ENCODE data around the gene ZNF516.
A peak's percentile ranks its signal among the peaks of the same experiment; 100 is the strongest.

The ZNF516 gene

DNA sequence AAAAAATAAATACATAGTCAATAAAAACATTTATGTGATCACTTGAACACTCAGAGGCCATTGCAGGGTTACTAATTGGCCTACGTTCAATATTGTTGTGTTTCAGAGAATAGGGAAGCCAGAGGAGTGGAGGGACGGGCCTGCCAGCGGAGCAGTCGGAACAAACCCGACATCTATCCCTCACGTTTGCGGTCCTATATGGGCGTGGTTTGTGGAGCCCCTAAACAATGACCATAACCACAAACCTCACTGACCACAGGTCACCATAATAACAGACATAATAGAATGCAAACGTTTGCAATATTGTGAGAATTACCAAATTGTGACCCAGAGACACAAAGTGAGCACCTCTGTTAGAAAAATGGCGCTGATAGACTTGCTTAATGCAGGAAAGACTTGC lies 19.5 kb upstream of the ZNF516 start:
- DNase-seq, result no peak
- in situ Hi-C loops (cut with MboI; ENCODE audit: low pct_unique_long_range_greater_than_20kb, low sequenced_read_pairs), result no loop called here

DNA sequence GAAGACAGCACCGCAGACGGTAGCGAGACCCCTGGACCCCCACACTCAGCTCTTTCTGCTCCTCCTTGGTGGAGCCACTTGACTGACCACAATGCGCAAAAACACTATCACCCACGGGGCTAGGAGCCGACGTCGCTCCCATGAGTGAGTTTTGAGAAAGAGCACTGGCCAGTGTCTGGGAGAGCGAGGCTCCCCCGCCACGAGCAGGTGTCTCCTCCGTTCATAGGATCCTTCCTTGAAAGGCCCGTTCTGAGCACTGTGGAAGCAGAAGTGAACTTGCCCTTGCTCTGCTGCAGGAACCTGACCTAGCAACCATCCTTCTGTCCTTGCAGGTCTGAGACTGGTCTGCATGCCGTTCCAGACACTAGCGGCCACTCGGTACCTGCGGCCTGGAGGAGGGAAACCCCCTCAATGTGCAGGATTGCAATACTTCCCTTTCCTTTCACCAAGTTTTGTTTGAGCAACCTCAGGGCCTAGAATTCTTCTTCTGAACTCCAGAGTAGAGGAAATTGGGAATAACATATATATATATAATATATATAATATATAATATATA lies 12.9 kb upstream of the ZNF516 start:
- in situ Hi-C loops (cut with MboI; ENCODE audit: low pct_unique_long_range_greater_than_20kb, low sequenced_read_pairs), result no loop called here
- no peak for DNase-seq

- DNase-seq, result no peak
- in situ Hi-C loops (cut with MboI; ENCODE audit: low pct_unique_long_range_greater_than_20kb, low sequenced_read_pairs), result no loop called here
Observed at GRCh38 chr18:76506974-76507764, 12.1 kb upstream of the ZNF516 start.

DNA sequence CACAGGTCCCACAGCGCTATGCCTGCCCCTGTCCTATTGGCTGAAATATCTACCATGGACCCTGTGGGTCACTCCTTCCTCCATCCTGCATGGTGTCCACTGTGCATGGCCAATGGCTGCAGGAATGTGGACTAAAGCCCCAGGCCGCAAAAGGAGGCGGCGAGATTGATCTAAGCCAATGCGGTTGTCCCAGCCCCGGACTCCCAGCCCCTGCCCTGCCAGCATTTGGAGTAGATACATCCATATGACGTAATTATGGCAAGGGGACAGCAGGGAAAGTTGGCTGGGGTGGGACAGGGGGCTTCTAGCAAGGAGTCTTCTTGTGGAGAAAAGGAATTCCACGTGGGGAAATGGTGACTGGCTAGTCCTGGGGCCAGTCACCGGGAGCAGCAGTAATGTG lies 11.4 kb upstream of the ZNF516 start:
- DNase-seq, result no peak
- in situ Hi-C loops (cut with MboI; ENCODE audit: low pct_unique_long_range_greater_than_20kb, low sequenced_read_pairs), result no loop called here

- no peak for DNase-seq
- in situ Hi-C loops (cut with MboI; ENCODE audit: low pct_unique_long_range_greater_than_20kb, low sequenced_read_pairs), result no loop called here
Observed at GRCh38 chr18:76505614-76506013, 10.6 kb upstream of the ZNF516 start.

GRCh38 chr18:76504749-76505148 lies 9.7 kb upstream of the ZNF516 start:
- no peak for DNase-seq
- in situ Hi-C loops (cut with MboI; ENCODE audit: low pct_unique_long_range_greater_than_20kb, low sequenced_read_pairs), result no loop called here

- DNase-seq, result no peak
- in situ Hi-C loops (cut with MboI; ENCODE audit: low pct_unique_long_range_greater_than_20kb, low sequenced_read_pairs), result no loop called here
Observed at GRCh38 chr18:76503649-76504386, 8.8 kb upstream of the ZNF516 start.

GRCh38 chr18:76502551-76502950 lies 7.5 kb upstream of the ZNF516 start:
- in situ Hi-C loops (cut with MboI; ENCODE audit: low pct_unique_long_range_greater_than_20kb, low sequenced_read_pairs), result no loop called here
- no peak for DNase-seq

GRCh38 chr18:76499637-76500340 lies 4.7 kb upstream of the ZNF516 start:
- in situ Hi-C loops (cut with MboI; ENCODE audit: low pct_unique_long_range_greater_than_20kb, low sequenced_read_pairs), result no loop called here
- DNase-seq, result peak; percentile 67

DNA sequence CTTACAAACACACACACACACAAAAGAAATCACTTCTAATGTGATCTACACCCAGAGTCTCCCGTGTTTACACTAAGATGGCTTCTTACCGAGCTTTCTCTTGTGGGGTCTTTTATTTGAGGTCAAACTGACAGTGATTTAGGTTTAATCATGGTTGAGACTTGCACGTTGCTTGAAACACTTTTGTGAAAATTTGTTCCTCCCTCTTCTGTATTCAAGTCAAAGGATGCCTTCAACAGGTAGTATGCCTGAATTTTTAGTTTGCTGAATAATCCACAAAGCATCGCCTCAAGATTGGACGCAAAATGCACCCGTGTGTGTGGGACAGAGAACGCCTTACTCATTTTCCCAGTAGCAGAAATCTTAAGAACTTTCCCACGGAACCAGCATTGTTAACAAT lies 4.0 kb upstream of the ZNF516 start:
- in situ Hi-C loops (cut with MboI; ENCODE audit: low pct_unique_long_range_greater_than_20kb, low sequenced_read_pairs), result no loop called here
- DNase-seq, result no peak

DNA sequence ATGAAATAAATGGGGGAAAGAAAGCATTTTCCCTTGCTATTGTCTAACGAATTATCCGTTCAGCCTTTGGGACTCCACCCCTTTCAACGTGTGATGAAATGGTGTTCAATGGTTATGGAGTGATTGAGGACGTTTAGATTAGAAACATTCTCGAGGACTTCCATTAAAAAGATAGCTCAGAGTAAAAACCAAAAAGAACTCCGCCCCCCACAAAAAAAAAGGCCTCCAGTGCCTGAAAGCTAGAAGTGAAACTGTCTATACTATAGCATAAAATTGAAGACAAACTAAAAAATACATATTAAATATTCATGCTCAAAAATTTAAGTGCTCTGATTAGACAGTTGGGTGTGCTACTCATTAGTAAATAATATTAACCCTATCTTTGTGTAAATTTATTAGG lies 3.0 kb upstream of the ZNF516 start:
- in situ Hi-C loops (cut with MboI; ENCODE audit: low pct_unique_long_range_greater_than_20kb, low sequenced_read_pairs), result no loop called here
- DNase-seq, result no peak

DNA sequence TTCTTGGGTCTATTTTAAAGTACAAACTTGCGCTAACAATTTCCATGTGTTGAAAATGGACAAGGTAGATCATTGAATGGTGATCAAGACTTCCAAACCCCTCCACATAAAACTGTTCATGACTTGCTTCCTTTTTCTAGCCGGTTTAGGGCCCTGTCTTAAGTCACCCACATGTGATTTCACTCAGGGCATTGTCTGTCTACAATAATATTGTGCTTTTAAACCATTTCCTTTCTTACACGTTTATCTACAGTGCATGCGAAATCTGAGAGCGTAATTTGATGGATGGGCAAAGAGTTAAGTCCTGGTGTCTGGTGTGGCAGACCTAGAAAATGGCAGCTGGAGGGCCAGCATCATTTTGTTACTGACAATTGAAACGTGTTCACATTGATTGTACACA lies 2.0 kb upstream of the ZNF516 start:
- no peak for DNase-seq
- in situ Hi-C loops (cut with MboI; ENCODE audit: low pct_unique_long_range_greater_than_20kb, low sequenced_read_pairs), result no loop called here

GRCh38 chr18:76496194-76496890 lies 1.3 kb upstream of the ZNF516 start:
- DNase-seq, result peak; percentile 68
- in situ Hi-C loops (cut with MboI; ENCODE audit: low pct_unique_long_range_greater_than_20kb, low sequenced_read_pairs), result no loop called here

GRCh38 chr18:76495435-76496193 lies 572 bp upstream of the ZNF516 start:
- in situ Hi-C loops (cut with MboI; ENCODE audit: low pct_unique_long_range_greater_than_20kb, low sequenced_read_pairs), result no loop called here

GRCh38 chr18:76494231-76495005 lies 624 bp downstream of the ZNF516 start:
- DNase-seq, result peak; percentile 66
- in situ Hi-C loops (cut with MboI; ENCODE audit: low pct_unique_long_range_greater_than_20kb, low sequenced_read_pairs), result no loop called here

More at GRCh38 chr18:76495435-76496193, 572 bp upstream of the ZNF516 start:
- DNase-seq, result peak; percentile 67

GRCh38 chr18:76493213-76494161 lies 1.6 kb downstream of the ZNF516 start:
- in situ Hi-C loops (cut with MboI; ENCODE audit: low pct_unique_long_range_greater_than_20kb, low sequenced_read_pairs), result no loop called here
- peak; percentile 61 for DNase-seq
